K562 (cell line): ENCODE data around the gene PITRM1. TPM values are rescaled to one million over a fixed set of nuclear protein-coding genes. Genes with fewer than 3 reads are reported as not detected.

Source experiments
- ATAC-seq: fragments of 200-7000 bp; cut with Tn5 transposase; 3 replicates; pipeline ENCODE4 v1.9.1; 2020; ENCODE audit warnings: moderate library complexity
- BruUV-seq: library from RNA; stranded (reverse); fragments of 400-500 nt; replicated peaks from 2 replicates; lab custom pipeline; 2021; lab: Mats Ljungman, UMichigan
- CTCF ChIA-PET: fragments of 300-600 bp; formaldehyde crosslinking; extraction: SDS; loops from one replicate; lab custom pipeline; 2021; ENCODE audit warnings: low intra/inter-chr PET ratio; lab: Yijun Ruan, JAX
- POLR2A ChIA-PET: fragments of 300-600, 350-650 bp; sonication (Branson Sonifier 250); formaldehyde crosslinking; extraction: SDS; loops from one replicate; lab custom pipeline; 2021; ENCODE audit warnings: antibody characterized with exemption, inconsistent platforms; lab: Yijun Ruan, JAX
- DNase-seq, 4 experiments: peaks; one replicate each; pipeline versions ENCODE4 v3.0.0 to v3.0.0-alpha.2; 2011 to 2018; ENCODE audit warnings: low spot score in 3 of 4, mixed read lengths in 3 of 4; ENCODE audit errors: extremely low read depth in 1 of 4
- FAIRE-seq: peaks from 2 replicates; lab custom pipeline; 2011; peaks lifted over from hg19 to GRCh38; lab: Jason Lieb, UNC
- H2AFZ ChIP-seq: 2 replicates; pipeline ENCODE4 v1.6.0; 2011; ENCODE audit warnings: low read depth, low read length, control low read depth, inconsistent platforms
- H3K27ac ChIP-seq: fragments of 200-600 bp; 3 replicates; pipeline ENCODE4 v1.8.0; 2011; ENCODE audit warnings: low read depth, mild to moderate bottlenecking, control low read depth, inconsistent platforms, low read length, moderate library complexity, mixed read lengths; ENCODE audit errors: extremely low read depth
- H3K27me3 ChIP-seq, 2 experiments: fragments of 300-600 bp in 1 of 2; 2 replicates in 1 of 2; 3 replicates in 1 of 2; pipeline versions ENCODE4 v1.6.0 to v1.8.0; 2011; ENCODE audit warnings: inconsistent platforms in 2 of 2, low read length in 2 of 2, mild to moderate bottlenecking in 1 of 2, mixed read lengths in 1 of 2, moderate library complexity in 1 of 2; ENCODE audit not compliant: control insufficient read depth in 2 of 2, insufficient read depth in 2 of 2
- H3K36me3 ChIP-seq: fragments of 300-600 bp; 3 replicates; pipeline ENCODE4 v1.8.0; 2011; ENCODE audit warnings: mild to moderate bottlenecking, low read length, inconsistent platforms; ENCODE audit not compliant: control insufficient read depth, insufficient read depth
- H3K4me1 ChIP-seq, 2 experiments: fragments of 200-600 bp in 1 of 2; replicated peaks in 1 of 2; 2 replicates in 1 of 2; 3 replicates in 1 of 2; pipeline versions ENCODE4 v1.5.1 to v1.8.0; 2011; ENCODE audit warnings: inconsistent platforms in 2 of 2, low read length in 2 of 2, mild to moderate bottlenecking in 1 of 2, mixed read lengths in 1 of 2, moderate library complexity in 1 of 2; ENCODE audit not compliant: control insufficient read depth in 2 of 2, insufficient read depth in 2 of 2
- H3K4me2 ChIP-seq: 2 replicates; pipeline ENCODE4 v1.6.1; 2011; ENCODE audit warnings: low read length, control low read depth, inconsistent platforms, mixed read lengths; ENCODE audit not compliant: insufficient read depth
- H3K4me3 ChIP-seq: fragments of 200-600 bp; sonication (generic), shearing (Covaris generic); 2 replicates; pipeline ENCODE4 v1.5.1; 2016; ENCODE audit warnings: control low read depth, inconsistent platforms
- H3K79me2 ChIP-seq: fragments of 200-600 bp; 3 replicates; pipeline ENCODE4 v1.8.0; 2011; ENCODE audit warnings: low read length, inconsistent platforms; ENCODE audit not compliant: control insufficient read depth, insufficient read depth
- H3K9ac ChIP-seq, 2 experiments: 2 replicates each; pipeline versions ENCODE4 v1.6.0 to v1.6.1; 2011; ENCODE audit warnings: low read depth in 2 of 2, low read length in 2 of 2, control low read depth in 1 of 2, inconsistent platforms in 1 of 2, mild to moderate bottlenecking in 1 of 2, mixed read lengths in 1 of 2; ENCODE audit not compliant: insufficient read depth in 1 of 2
- H3K9me1 ChIP-seq: one replicate; pipeline ENCODE4 v1.6.0; 2011; ENCODE audit warnings: inconsistent platforms, mild to moderate bottlenecking, low read length, moderate library complexity; ENCODE audit not compliant: control insufficient read depth, insufficient read depth
- H3K9me3 ChIP-seq: replicated peaks from 2 replicates; pipeline ENCODE4 v1.5.1; 2011; ENCODE audit warnings: low read depth, low read length, inconsistent platforms; ENCODE audit not compliant: control insufficient read depth, insufficient read depth
- H4K20me1 ChIP-seq: replicated peaks from 2 replicates; pipeline ENCODE4 v1.6.1; 2011; ENCODE audit warnings: low read length, inconsistent platforms, mixed read lengths; ENCODE audit not compliant: control insufficient read depth, insufficient read depth
- ARID3B ChIP-seq: fragments of 250-450 bp; sonication (Bioruptor Pico); IDR thresholded peaks from 2 replicates; pipeline ENCODE4 v1.4.0; 2020; ENCODE audit warnings: borderline replicate concordance
- CTCF ChIP-seq, 3 experiments: IDR thresholded peaks in 2 of 3; conservative IDR thresholded peaks in 1 of 3; 2 replicates each; pipeline ENCODE4 v1.5.1; 2011 to 2012; ENCODE audit warnings: low read length in 3 of 3, mild to moderate bottlenecking in 3 of 3, control low read depth in 2 of 3, improper control_type of control experiment in 1 of 3, inconsistent platforms in 1 of 3, low read depth in 1 of 3, mixed read lengths in 1 of 3, moderate library complexity in 1 of 3; ENCODE audit not compliant: insufficient read depth in 2 of 3
- GTF2B ChIP-seq: IDR thresholded peaks from 2 replicates; pipeline ENCODE4 v1.6.1; 2011; ENCODE audit not compliant: insufficient read length; ENCODE audit errors: extremely low read depth
- MYNN ChIP-seq, 2 experiments: sonication (generic); formaldehyde crosslinking in 1 of 2; IDR thresholded peaks; 2 replicates each; pipeline versions ENCODE4 v1.5.0 to v1.6.1; 2016 to 2020; ENCODE audit warnings: antibody characterized with exemption in 1 of 2, missing genetic modification reagents in 1 of 2
- NCOA4 ChIP-seq: fragments of 450-650 bp; IDR thresholded peaks from 2 replicates; pipeline ENCODE4 v1.6.1; 2018; ENCODE audit warnings: mild to moderate bottlenecking; ENCODE audit not compliant: partially characterized antibody
- NR4A1 ChIP-seq, 2 experiments: fragments of 250-450 bp in 1 of 2; fragments of 450-650 bp in 1 of 2; sonication (Bioruptor Pico) in 1 of 2; IDR thresholded peaks; 2 replicates each; pipeline versions ENCODE4 v1.4.0 to v1.6.1; 2016 to 2020; ENCODE audit warnings: mild to moderate bottlenecking in 2 of 2, missing compliant biosample characterization in 1 of 2, missing genetic modification characterization in 1 of 2, moderate library complexity in 1 of 2
- POLR2AphosphoS2 ChIP-seq: IDR thresholded peaks from 2 replicates; pipeline ENCODE4 v1.6.1; 2012; ENCODE audit warnings: low read length, improper control_type of control experiment
- POLR2G ChIP-seq: fragments of 200-400 bp; formaldehyde crosslinking; IDR thresholded peaks from 2 replicates; pipeline ENCODE4 v1.6.1; 2017; ENCODE audit warnings: low read depth, mild to moderate bottlenecking, antibody characterized with exemption, low read length, moderate library complexity
- PPARD ChIP-seq: fragments of 250-450 bp; sonication (Bioruptor Pico); IDR thresholded peaks from 2 replicates; pipeline ENCODE4 v1.8.0; 2022; ENCODE audit warnings: inconsistent platforms, mild to moderate bottlenecking, moderate library complexity
- RBM14 ChIP-seq: fragments of 200-400 bp; formaldehyde crosslinking; IDR thresholded peaks from 2 replicates; pipeline ENCODE4 v1.6.1; 2018; ENCODE audit warnings: low read depth, mild to moderate bottlenecking, low read length, moderate library complexity, borderline replicate concordance; ENCODE audit not compliant: insufficient read depth
- TBP ChIP-seq: optimal IDR thresholded peaks from 2 replicates; pipeline ENCODE3; 2011; ENCODE audit warnings: low read depth, low read length, improper control_type of control experiment
- ZBTB8A ChIP-seq: fragments of 450-650 bp; IDR thresholded peaks from 2 replicates; pipeline ENCODE4 v1.6.1; 2018; ENCODE audit warnings: mild to moderate bottlenecking, moderate library complexity; ENCODE audit not compliant: partially characterized antibody
- ZZZ3 ChIP-seq: fragments of 450-650 bp; IDR thresholded peaks from 2 replicates; pipeline ENCODE4 v1.6.1; 2016; ENCODE audit warnings: antibody characterized with exemption, mild to moderate bottlenecking, moderate library complexity
- WGBS: fragments of 100-300 bp; shearing (Covaris generic); methylation state at CpG from one replicate; pipeline ENCODE4 v1.1.6; 2016; ENCODE audit warnings: low coverage, mixed read lengths; ENCODE audit not compliant: insufficient coverage; ENCODE audit errors: missing lambda C conversion rate; 5-methylcytosine and 5-hydroxymethylcytosine counted together
- in situ Hi-C: fragments of 300-500 bp; cut with MboI; formaldehyde crosslinking; loops from 4 replicates; pipeline ENCODE4 v1.15.0; 2018; ENCODE audit warnings: inconsistent platforms, mixed read lengths
- intact Hi-C: fragments of 100-400 bp; cut with micrococcal nuclease; formaldehyde crosslinking; loops from 2 replicates; pipeline ENCODE4 v1.14.2; 2022
- polyA plus RNA-seq, 8 experiments: library from polyadenylated mRNA; depleted of rRNA in 4 of 8; stranded (reverse) in 5 of 8; unstranded in 3 of 8; fragments of >200 nt; fragmentation: Nextera tagmentation in 2 of 8; fragmentation: Illumina TruSeq in 1 of 8; extraction: Ambion mirVana in 2 of 8; extraction: Trizol in 1 of 8; gene quantifications; 2 replicates each; pipeline versions ENCODE4 v1.2.1 to v1.2.3, GENCODE V29; 2011 to 2014; ENCODE audit warnings: inconsistent platforms in 1 of 8, missing spikeins in 1 of 8
- total RNA-seq, 7 experiments: library from RNA; depleted of rRNA in 6 of 7; stranded (reverse); fragments of >200 nt in 6 of 7; fragmentation: Illumina TruSeq in 2 of 7; extraction: Trizol in 2 of 7; gene quantifications; 2 replicates each; pipeline versions ENCODE4 v1.2.1 to v1.2.3, GENCODE V29; 2011 to 2021; ENCODE audit warnings: low replicate concordance in 1 of 7
- TF ChIP-seq, protein P1 (sequence below): fragments of 250-450 bp; sonication (Bioruptor Pico); IDR thresholded peaks from 2 replicates; pipeline ENCODE4 v1.4.0; 2020; ENCODE audit warnings: mild to moderate bottlenecking, moderate library complexity
- TF ChIP-seq, protein P2 (sequence below): fragments of 250-450 bp; sonication (Bioruptor Pico); IDR thresholded peaks from 2 replicates; pipeline ENCODE4 v1.5.0; 2021

PITRM1 gene
- total and polyA plus RNA-seq, 9 of the 15 experiments (the other 6 are each of a cell fraction or from before 2014, with no cell fraction given), result 21.1 to 70.4 (median 39.7) TPM

- POLR2A ChIA-PET, result interaction anchor here (0.9 to 1.3 kb wide), 3 partner anchors 10 to 16 kb away, joined by 3 to 5 read pairs (median 5); no protein-coding TSS in a partner anchor
- intact Hi-C loops, result no loop called here
- Histone ChIP-seq H3K9me1 (no peaks in the 10 kb centered on the region), H3K4me2 (no peak overlapping the region), H3K27ac (no peak overlapping the region), H3K36me3 (peaks cover 90% of the 10 kb centered on the region; the same call in 2 of the 3 replicates), H3K9ac (no peak overlapping the region), H3K27me3 (no peaks in the 10 kb centered on the region), H3K4me1 (peaks cover 0 to 13% of the 10 kb centered on the region in 2 experiments; a peak in 1 of 5 replicates), H4K20me1 (no peaks in the 10 kb centered on the region), H3K4me3 (no peak overlapping the region), H2AFZ (no peak overlapping the region), H3K9me3 (no peaks in the 10 kb centered on the region), H3K79me2 (no peaks in the 10 kb centered on the region)
- no peak for TF ChIP-seq RBM14
- no peak for TF ChIP-seq CTCF (IDR thresholded peaks at IDR 0.05 in 2 of 3, conservative IDR thresholded peaks at IDR 0.05 in 1 of 3; ENCODE audit: insufficient read depth in 2 of 3, low read depth in 1 of 3, low read length in 3 of 3)
- TF ChIP-seq POLR2G, result peak; percentile 67
- no peak for TF ChIP-seq GTF2B
- TF ChIP-seq ZBTB8A, result no peak
- TF ChIP-seq TBP, result no peak
- TF ChIP-seq POLR2AphosphoS2, result 0 out of 2 replicates have a peak, but pooled peaks have one; percentile 32
- TF ChIP-seq ARID3B (CRISPR knock-in tag), result no peak
- TF ChIP-seq PPARD, result no peak
- 0 out of 2 replicates have a peak, but pooled peaks have one; percentile 7 for TF ChIP-seq MYNN (IDR thresholded peaks at IDR 0.05)
- no peak for TF ChIP-seq MYNN (CRISPR knock-in tag; IDR thresholded peaks at IDR 0.05)
- TF ChIP-seq NCOA4, result no peak
- no peak for TF ChIP-seq ZZZ3
- TF ChIP-seq, protein P1, sequence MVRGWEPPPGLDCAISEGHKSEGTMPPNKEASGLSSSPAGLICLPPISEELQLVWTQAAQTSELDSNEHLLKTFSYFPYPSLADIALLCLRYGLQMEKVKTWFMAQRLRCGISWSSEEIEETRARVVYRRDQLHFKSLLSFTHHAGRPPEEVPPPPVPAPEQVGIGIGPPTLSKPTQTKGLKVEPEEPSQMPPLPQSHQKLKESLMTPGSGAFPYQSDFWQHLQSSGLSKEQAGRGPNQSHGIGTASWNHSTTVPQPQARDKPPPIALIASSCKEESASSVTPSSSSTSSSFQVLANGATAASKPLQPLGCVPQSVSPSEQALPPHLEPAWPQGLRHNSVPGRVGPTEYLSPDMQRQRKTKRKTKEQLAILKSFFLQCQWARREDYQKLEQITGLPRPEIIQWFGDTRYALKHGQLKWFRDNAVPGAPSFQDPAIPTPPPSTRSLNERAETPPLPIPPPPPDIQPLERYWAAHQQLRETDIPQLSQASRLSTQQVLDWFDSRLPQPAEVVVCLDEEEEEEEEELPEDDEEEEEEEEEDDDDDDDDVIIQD, result no peak
- TF ChIP-seq, protein P2, sequence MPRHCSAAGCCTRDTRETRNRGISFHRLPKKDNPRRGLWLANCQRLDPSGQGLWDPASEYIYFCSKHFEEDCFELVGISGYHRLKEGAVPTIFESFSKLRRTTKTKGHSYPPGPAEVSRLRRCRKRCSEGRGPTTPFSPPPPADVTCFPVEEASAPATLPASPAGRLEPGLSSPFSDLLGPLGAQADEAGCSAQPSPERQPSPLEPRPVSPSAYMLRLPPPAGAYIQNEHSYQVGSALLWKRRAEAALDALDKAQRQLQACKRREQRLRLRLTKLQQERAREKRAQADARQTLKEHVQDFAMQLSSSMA (CRISPR knock-in tag), result no peak
- TF ChIP-seq NR4A1 (CRISPR knock-in tag; IDR thresholded peaks at IDR 0.05), result no peak
- no peak for TF ChIP-seq NR4A1 (tag; IDR thresholded peaks at IDR 0.05)
- in situ Hi-C loops, result no loop called here
- CTCF ChIA-PET, result no interaction called here
- ATAC-seq (no peak; the same call in 1 of the 3 replicates), FAIRE-seq (no peak), DNase-seq (no peak)
- no TSS peak for BruUV-seq
- WGBS, result 96% methylated on average over 15 of the region's 15 CpGs
These were observed 46.3 kb downstream of the PITRM1 start for GRCh38 chr10:3126249-3126648.
